Stimulated activated CD4-positive, alpha-beta T cell treated with anti-CD3 and anti-CD28 coated beads, Interleukin-4, amount 100 ng/mL, for 4 hours (primary cell): ENCODE data around the gene GPR149.

Experiments
- DNase-seq, 2 experiments: peaks; one replicate each; pipeline ENCODE4 v3.0.0-alpha.2; 2020

The GPR149 gene

GRCh38 chr3:154345422-154346122 is 84.4 kb downstream of the GPR149 start:
- no peak for DNase-seq

- no peak for DNase-seq
Measured at GRCh38 chr3:154338570-154338969, 91.4 kb downstream of the GPR149 start.

- no peak for DNase-seq
Measured at GRCh38 chr3:154338008-154338407, 92.0 kb downstream of the GPR149 start.

GRCh38 chr3:154334973-154335420 is 95.0 kb downstream of the GPR149 start:
- no peak for DNase-seq

GRCh38 chr3:154327871-154328270 is 102.1 kb downstream of the GPR149 start:
- no peak for DNase-seq

GRCh38 chr3:154324919-154325318 is 105.1 kb downstream of the GPR149 start:
- no peak for DNase-seq

- peak; percentile 81 to 87 for DNase-seq
Measured at GRCh38 chr3:154323891-154324738, 105.9 kb downstream of the GPR149 start, which contains the start of gene DHX36. Gene DHX36, minus strand, starts transcription at chr3:154324487. Its CDS starts 71 bp downstream, at chr3:154324416.

- no peak for DNase-seq
Measured at GRCh38 chr3:154316974-154317767, 112.8 kb downstream of the GPR149 start.

- no peak for DNase-seq
Measured at GRCh38 chr3:154314152-154314551, 115.8 kb downstream of the GPR149 start.

GRCh38 chr3:154310840-154311239 is 119.2 kb downstream of the GPR149 start:
- no peak for DNase-seq

GRCh38 chr3:154307363-154307762 is 122.6 kb downstream of the GPR149 start:
- no peak for DNase-seq

GRCh38 chr3:154304936-154305335 is 125.1 kb downstream of the GPR149 start:
- no peak for DNase-seq

- DNase-seq, result no peak
Measured at GRCh38 chr3:154304116-154304786, 125.7 kb downstream of the GPR149 start.

GRCh38 chr3:154301561-154301960 is 128.4 kb downstream of the GPR149 start:
- no peak for DNase-seq

- no peak for DNase-seq
Measured at GRCh38 chr3:154294016-154294415, 136.0 kb downstream of the GPR149 start.

- DNase-seq, result no peak
Measured at GRCh38 chr3:154290187-154290586, 139.8 kb downstream of the GPR149 start.
